K562 (cell line): Measurements from ENCODE around the gene FSTL4. TPM values are rescaled to one million over a fixed set of nuclear protein-coding genes. Genes with fewer than 3 reads are reported as not detected.
A peak's percentile ranks its signal among the peaks of the same experiment; 100 is the strongest.

Experiments
- MTA3 ChIP-seq: fragments of 450-650 bp; formaldehyde crosslinking; IDR thresholded peaks from 2 replicates; pipeline ENCODE4 v1.6.1; 2017; ENCODE audit warnings: mild to moderate bottlenecking, borderline replicate concordance
- RAD21 ChIP-seq, 2 experiments: fragments of 250-450 bp in 1 of 2; fragments of 450-650 bp in 1 of 2; sonication (Bioruptor Pico) in 1 of 2; formaldehyde crosslinking in 1 of 2; IDR thresholded peaks in 1 of 2; conservative IDR thresholded peaks in 1 of 2; 2 replicates each; pipeline versions ENCODE4 v1.4.0 to v1.8.0; 2020 to 2022; ENCODE audit warnings: mild to moderate bottlenecking in 2 of 2, moderate library complexity in 1 of 2
- SMC3 ChIP-seq: conservative IDR thresholded peaks from 2 replicates; pipeline ENCODE4 v1.6.1; 2011; ENCODE audit warnings: low read depth, low read length, improper control_type of control experiment; ENCODE audit not compliant: insufficient read depth
- ZNF445 ChIP-seq: fragments of 250-450 bp; sonication (Bioruptor Pico); IDR thresholded peaks from 2 replicates; pipeline ENCODE4 v1.4.0; 2020; ENCODE audit warnings: low read depth, mild to moderate bottlenecking, moderate library complexity
- polyA plus RNA-seq, 8 experiments: library from polyadenylated mRNA; depleted of rRNA in 4 of 8; stranded (reverse) in 5 of 8; unstranded in 3 of 8; fragments of >200 nt; fragmentation: Nextera tagmentation in 2 of 8; fragmentation: Illumina TruSeq in 1 of 8; extraction: Ambion mirVana in 2 of 8; extraction: Trizol in 1 of 8; gene quantifications; 2 replicates each; pipeline versions ENCODE4 v1.2.1 to v1.2.3, GENCODE V29; 2011 to 2014; ENCODE audit warnings: inconsistent platforms in 1 of 8, missing spikeins in 1 of 8
- total RNA-seq, 7 experiments: library from RNA; depleted of rRNA in 6 of 7; stranded (reverse); fragments of >200 nt in 6 of 7; fragmentation: Illumina TruSeq in 2 of 7; extraction: Trizol in 2 of 7; gene quantifications; 2 replicates each; pipeline versions ENCODE4 v1.2.1 to v1.2.3, GENCODE V29; 2011 to 2021; ENCODE audit warnings: low replicate concordance in 1 of 7
- TF ChIP-seq, protein P1 (sequence below), 2 experiments: fragments of 450-650 bp; formaldehyde crosslinking in 1 of 2; IDR thresholded peaks; 2 replicates each; pipeline versions ENCODE4 v1.4.0 to v1.6.1; 2014 to 2020; ENCODE audit warnings: mild to moderate bottlenecking in 2 of 2, borderline replicate concordance in 1 of 2, low read depth in 1 of 2
- TF ChIP-seq, protein P2 (sequence below), 3 experiments: IDR thresholded peaks in 2 of 3; conservative IDR thresholded peaks in 1 of 3; 2 replicates each; pipeline ENCODE4 v1.5.1; 2011 to 2012; ENCODE audit warnings: low read length in 3 of 3, mild to moderate bottlenecking in 3 of 3, control low read depth in 2 of 3, improper control_type of control experiment in 1 of 3, inconsistent platforms in 1 of 3, low read depth in 1 of 3, mixed read lengths in 1 of 3, moderate library complexity in 1 of 3; ENCODE audit not compliant: insufficient read depth in 2 of 3

Gene FSTL4
- total and polyA plus RNA-seq, 9 of the 15 experiments (the other 6 are each of a cell fraction or from before 2014, with no cell fraction given), result 0.08 to 0.18 (median 0.10) TPM; not detected in 5

DNA sequence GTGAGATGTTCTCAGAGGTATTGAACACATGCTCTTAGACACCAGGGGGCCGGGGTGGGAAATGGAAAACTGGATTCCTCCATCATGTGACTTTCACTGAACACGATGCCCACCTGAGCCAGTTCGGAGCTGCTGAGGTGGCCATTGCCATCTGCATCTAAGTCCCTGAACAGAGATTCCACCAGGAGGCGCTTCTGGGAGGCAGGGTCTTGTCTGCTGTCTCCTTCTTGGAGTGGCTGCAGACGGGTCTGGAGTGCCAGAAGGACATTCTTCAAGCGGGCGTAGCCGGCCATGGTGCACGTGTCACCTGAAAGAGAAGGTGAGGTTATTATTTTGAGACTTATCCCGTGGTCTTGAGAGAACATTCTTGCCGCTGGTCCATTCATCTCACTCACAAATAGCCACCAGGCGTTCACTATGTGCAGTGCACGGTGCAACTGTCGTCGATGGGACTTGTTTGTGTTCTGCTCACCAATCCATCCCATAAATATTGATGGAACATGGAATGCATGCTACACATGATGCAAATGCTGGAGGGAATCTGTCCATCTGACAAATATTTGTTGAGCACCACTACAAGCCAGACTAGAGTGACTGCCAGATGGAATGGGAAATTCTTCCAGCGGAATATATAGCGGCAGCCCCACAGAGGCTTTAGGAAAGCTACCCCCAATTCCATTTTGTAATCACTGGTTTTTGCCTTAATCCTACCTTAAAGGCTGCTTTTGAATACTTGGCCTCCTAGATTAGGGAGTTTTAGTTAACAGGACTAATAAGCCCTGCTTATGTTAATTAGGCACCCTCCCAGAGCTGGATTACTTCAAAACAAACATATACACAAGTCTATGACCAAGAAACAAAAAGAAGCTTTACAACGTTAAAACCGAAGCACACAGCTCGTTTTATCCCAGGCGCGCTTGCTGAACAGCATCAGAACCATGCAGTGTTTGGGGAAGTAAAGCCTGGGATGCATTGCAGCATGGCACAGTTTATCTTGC lies 295.7 kb downstream of the FSTL4 start (continued):
- TF ChIP-seq, protein P1, sequence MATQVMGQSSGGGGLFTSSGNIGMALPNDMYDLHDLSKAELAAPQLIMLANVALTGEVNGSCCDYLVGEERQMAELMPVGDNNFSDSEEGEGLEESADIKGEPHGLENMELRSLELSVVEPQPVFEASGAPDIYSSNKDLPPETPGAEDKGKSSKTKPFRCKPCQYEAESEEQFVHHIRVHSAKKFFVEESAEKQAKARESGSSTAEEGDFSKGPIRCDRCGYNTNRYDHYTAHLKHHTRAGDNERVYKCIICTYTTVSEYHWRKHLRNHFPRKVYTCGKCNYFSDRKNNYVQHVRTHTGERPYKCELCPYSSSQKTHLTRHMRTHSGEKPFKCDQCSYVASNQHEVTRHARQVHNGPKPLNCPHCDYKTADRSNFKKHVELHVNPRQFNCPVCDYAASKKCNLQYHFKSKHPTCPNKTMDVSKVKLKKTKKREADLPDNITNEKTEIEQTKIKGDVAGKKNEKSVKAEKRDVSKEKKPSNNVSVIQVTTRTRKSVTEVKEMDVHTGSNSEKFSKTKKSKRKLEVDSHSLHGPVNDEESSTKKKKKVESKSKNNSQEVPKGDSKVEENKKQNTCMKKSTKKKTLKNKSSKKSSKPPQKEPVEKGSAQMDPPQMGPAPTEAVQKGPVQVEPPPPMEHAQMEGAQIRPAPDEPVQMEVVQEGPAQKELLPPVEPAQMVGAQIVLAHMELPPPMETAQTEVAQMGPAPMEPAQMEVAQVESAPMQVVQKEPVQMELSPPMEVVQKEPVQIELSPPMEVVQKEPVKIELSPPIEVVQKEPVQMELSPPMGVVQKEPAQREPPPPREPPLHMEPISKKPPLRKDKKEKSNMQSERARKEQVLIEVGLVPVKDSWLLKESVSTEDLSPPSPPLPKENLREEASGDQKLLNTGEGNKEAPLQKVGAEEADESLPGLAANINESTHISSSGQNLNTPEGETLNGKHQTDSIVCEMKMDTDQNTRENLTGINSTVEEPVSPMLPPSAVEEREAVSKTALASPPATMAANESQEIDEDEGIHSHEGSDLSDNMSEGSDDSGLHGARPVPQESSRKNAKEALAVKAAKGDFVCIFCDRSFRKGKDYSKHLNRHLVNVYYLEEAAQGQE (IDR thresholded peaks at IDR 0.05; ENCODE audit: borderline replicate concordance), result peak; percentile 14; the same call in 1 of the 2 replicates
- TF ChIP-seq, protein P1 (CRISPR knock-in tag; IDR thresholded peaks at IDR 0.05; ENCODE audit: low read depth), result no peak
- TF ChIP-seq ZNF445 (no peak), SMC3 (0 out of 2 replicates have a peak, but pooled peaks have one; percentile 26), RAD21 (CRISPR knock-in tag; conservative IDR thresholded peaks at IDR 0.05 in 1 of 2, IDR thresholded peaks at IDR 0.05 in 1 of 2) (peak in 1 of 2 experiments; percentile 49; a peak in 3 of 4 replicates), MTA3 (0 out of 2 replicates have a peak, but pooled peaks have one; percentile 22)
- TF ChIP-seq, protein P2, sequence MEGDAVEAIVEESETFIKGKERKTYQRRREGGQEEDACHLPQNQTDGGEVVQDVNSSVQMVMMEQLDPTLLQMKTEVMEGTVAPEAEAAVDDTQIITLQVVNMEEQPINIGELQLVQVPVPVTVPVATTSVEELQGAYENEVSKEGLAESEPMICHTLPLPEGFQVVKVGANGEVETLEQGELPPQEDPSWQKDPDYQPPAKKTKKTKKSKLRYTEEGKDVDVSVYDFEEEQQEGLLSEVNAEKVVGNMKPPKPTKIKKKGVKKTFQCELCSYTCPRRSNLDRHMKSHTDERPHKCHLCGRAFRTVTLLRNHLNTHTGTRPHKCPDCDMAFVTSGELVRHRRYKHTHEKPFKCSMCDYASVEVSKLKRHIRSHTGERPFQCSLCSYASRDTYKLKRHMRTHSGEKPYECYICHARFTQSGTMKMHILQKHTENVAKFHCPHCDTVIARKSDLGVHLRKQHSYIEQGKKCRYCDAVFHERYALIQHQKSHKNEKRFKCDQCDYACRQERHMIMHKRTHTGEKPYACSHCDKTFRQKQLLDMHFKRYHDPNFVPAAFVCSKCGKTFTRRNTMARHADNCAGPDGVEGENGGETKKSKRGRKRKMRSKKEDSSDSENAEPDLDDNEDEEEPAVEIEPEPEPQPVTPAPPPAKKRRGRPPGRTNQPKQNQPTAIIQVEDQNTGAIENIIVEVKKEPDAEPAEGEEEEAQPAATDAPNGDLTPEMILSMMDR (IDR thresholded peaks at IDR 0.05 in 2 of 3, conservative IDR thresholded peaks at IDR 0.05 in 1 of 3; ENCODE audit: insufficient read depth in 2 of 3, low read depth in 1 of 3, low read length in 3 of 3), result peak; percentile 69 to 86 (median 83)
- TF ChIP-seq, all 486 proteins: peak for 7
